A549 (cell line): ENCODE results near the gene LRRC74A. TPM values are rescaled to one million over a fixed set of nuclear protein-coding genes. Genes with fewer than 3 reads are reported as not detected.

Experiments used
- ATAC-seq, 2 experiments: fragments of 200-7000 bp in 1 of 2; fragments of >200 bp in 1 of 2; cut with Nextera tagmentation in 1 of 2; cut with Tn5 transposase in 1 of 2; 3 replicates each; pipeline versions ENCODE4 v1.8.0 to v1.9.1; 2018 to 2020; ENCODE audit warnings: mild to moderate bottlenecking in 1 of 2, moderate library complexity in 1 of 2
- CTCF ChIA-PET: fragments of 300-600 bp; sonication (Branson Sonifier 250); formaldehyde crosslinking; extraction: SDS; loops from one replicate; lab custom pipeline; 2021; ENCODE audit warnings: antibody characterized with exemption, inconsistent platforms; lab: Yijun Ruan, JAX
- POLR2A ChIA-PET: fragments of 350-600 bp; formaldehyde crosslinking; extraction: SDS; loops from one replicate; lab custom pipeline; 2021; ENCODE audit warnings: antibody characterized with exemption, inconsistent platforms; lab: Yijun Ruan, JAX
- DNase-seq, 2 experiments: peaks; one replicate each; pipeline versions ENCODE4 v3.0.0 to v3.0.0-alpha.2; 2011 to 2016; ENCODE audit warnings: low read depth in 1 of 2, low spot score in 1 of 2
- FAIRE-seq: peaks from 2 replicates; lab custom pipeline; 2011; peaks lifted over from hg19 to GRCh38; lab: Jason Lieb, UNC
- H3K27ac ChIP-seq, 2 experiments: fragments of >200 bp; sonication (Bioruptor Twin); formaldehyde crosslinking; 3 replicates each; pipeline ENCODE4 v1.5.1; 2016 to 2017
- H3K4me1 ChIP-seq: fragments of >200 bp; sonication (Bioruptor Twin); formaldehyde crosslinking; 3 replicates; pipeline ENCODE4 v1.6.1; 2016
- H3K4me2 ChIP-seq: fragments of >200 bp; sonication (Bioruptor Twin); formaldehyde crosslinking; 3 replicates; pipeline ENCODE4 v1.6.1; 2016
- H3K4me3 ChIP-seq: fragments of >200 bp; sonication (Bioruptor Twin); formaldehyde crosslinking; 3 replicates; pipeline ENCODE4 v1.5.1; 2016
- H3K9me3 ChIP-seq: fragments of >200 bp; sonication (Bioruptor Twin); formaldehyde crosslinking; 3 replicates; pipeline ENCODE4 v1.6.1; 2016
- ATOH8 ChIP-seq: fragments of 250-450 bp; sonication (Bioruptor Pico); IDR thresholded peaks from 2 replicates; pipeline ENCODE4 v1.5.0; 2020; ENCODE audit warnings: low read depth, mild to moderate bottlenecking, moderate library complexity
- BHLHE40 ChIP-seq: IDR thresholded peaks from 2 replicates; pipeline ENCODE4 v1.6.1; 2012; ENCODE audit warnings: low read depth, low read length, inconsistent platforms
- CBX8 ChIP-seq: fragments of 200-600 bp; sonication (generic); IDR thresholded peaks from 2 replicates; pipeline ENCODE4 v1.6.1; 2016
- CHD4 ChIP-seq: fragments of 200-600 bp; sonication (generic); IDR thresholded peaks from 2 replicates; pipeline ENCODE4 v1.6.1; 2016; ENCODE audit warnings: antibody characterized with exemption, mild to moderate bottlenecking, borderline replicate concordance
- EHF ChIP-seq: fragments of 250-450 bp; sonication (Bioruptor Pico); IDR thresholded peaks from 2 replicates; pipeline ENCODE4 v1.5.0; 2020; ENCODE audit warnings: mild to moderate bottlenecking
- GATA3 ChIP-seq: IDR thresholded peaks from 2 replicates; pipeline ENCODE4 v1.6.1; 2012; ENCODE audit warnings: borderline replicate concordance
- HOXB13 ChIP-seq: fragments of 250-450 bp; sonication (Bioruptor Pico); IDR thresholded peaks from 2 replicates; pipeline ENCODE4 v1.5.0; 2020; ENCODE audit warnings: low read depth, mild to moderate bottlenecking, moderate library complexity
- JUN ChIP-seq, 2 experiments: fragments of >200 bp; sonication (Bioruptor Twin); formaldehyde crosslinking; IDR thresholded peaks; 2 replicates in 1 of 2; 3 replicates in 1 of 2; pipeline ENCODE4 v1.6.1; 2016 to 2017
- JUNB ChIP-seq: fragments of >200 bp; sonication (Bioruptor Twin); formaldehyde crosslinking; IDR thresholded peaks from 2 replicates; pipeline ENCODE4 v1.6.1; 2016
- KDM1A ChIP-seq: fragments of 200-600 bp; sonication (generic); IDR thresholded peaks from 2 replicates; pipeline ENCODE4 v1.6.1; 2016; ENCODE audit warnings: low read depth, mild to moderate bottlenecking
- MAFK ChIP-seq: fragments of 450-650 bp; IDR thresholded peaks from 2 replicates; pipeline ENCODE4 v1.6.1; 2014; ENCODE audit not compliant: partially characterized antibody
- MAZ ChIP-seq: fragments of 150-350 bp; IDR thresholded peaks from 2 replicates; pipeline ENCODE4 v1.6.1; 2014; ENCODE audit warnings: antibody characterized with exemption, low read depth, low read length, borderline replicate concordance
- NFE2L2 ChIP-seq: fragments of 150-350 bp; conservative IDR thresholded peaks from 2 replicates; pipeline ENCODE4 v1.6.1; 2014; ENCODE audit warnings: low read length
- NPAS2 ChIP-seq: fragments of 250-450 bp; sonication (Bioruptor Pico); IDR thresholded peaks from 2 replicates; pipeline ENCODE4 v1.8.0; 2022; ENCODE audit warnings: mild to moderate bottlenecking, moderate library complexity, borderline replicate concordance
- NR3C1 ChIP-seq: fragments of >200 bp; sonication (Bioruptor Twin); formaldehyde crosslinking; IDR thresholded peaks from 3 replicates; pipeline ENCODE4 v1.6.1; 2017
- RARB ChIP-seq: fragments of 250-450 bp; sonication (Bioruptor Pico); IDR thresholded peaks from 2 replicates; pipeline ENCODE4 v1.8.0; 2021; ENCODE audit warnings: mild to moderate bottlenecking, moderate library complexity
- RCOR1 ChIP-seq: fragments of 150-350 bp; IDR thresholded peaks from 2 replicates; pipeline ENCODE4 v1.6.1; 2014; ENCODE audit warnings: antibody characterized with exemption, low read length, low read depth
- RFX5 ChIP-seq: fragments of 450-650 bp; IDR thresholded peaks from 2 replicates; pipeline ENCODE4 v1.7.1; 2014; ENCODE audit warnings: antibody characterized with exemption, mild to moderate bottlenecking, moderate library complexity
- ZSCAN20 ChIP-seq: fragments of 250-450 bp; sonication (Bioruptor Pico); IDR thresholded peaks from 2 replicates; pipeline ENCODE4 v1.8.0; 2022; ENCODE audit warnings: mild to moderate bottlenecking, moderate library complexity
- WGBS: methylation state at CpG from one replicate; pipeline ENCODE4 v1.1.6; 2017; ENCODE audit errors: missing lambda C conversion rate; 5-methylcytosine and 5-hydroxymethylcytosine counted together
- polyA plus RNA-seq, 4 experiments: library from polyadenylated mRNA; depleted of rRNA in 3 of 4; stranded (reverse); fragments of >200 nt; fragmentation: RNase III in 1 of 4; extraction: RNeasy Plus Mini Kit Qiagen cat#74134 plus additional on column Dnase treatment in 1 of 4; gene quantifications; 2 replicates in 3 of 4; 3 replicates in 1 of 4; pipeline ENCODE4 v1.2.3, GENCODE V29; 2011 to 2017
- TF ChIP-seq, protein P1 (sequence below): fragments of 450-650 bp; IDR thresholded peaks from 2 replicates; pipeline ENCODE4 v1.6.1; 2014; ENCODE audit warnings: antibody characterized with exemption
- TF ChIP-seq, protein P2 (sequence below): fragments of >200 bp; sonication (Bioruptor Twin); formaldehyde crosslinking; IDR thresholded peaks from 2 replicates; pipeline ENCODE4 v1.6.1; 2016

Gene LRRC74A
- polyA plus RNA-seq, 2 of the 4 experiments (the other 2 are of a cell fraction) = not detected

- FAIRE-seq (no peak), DNase-seq (no peak), ATAC-seq (no peak)
- TF ChIP-seq MAFK = no peak
- no peak for TF ChIP-seq ATOH8 (CRISPR knock-in tag)
- TF ChIP-seq RARB = no peak
- TF ChIP-seq NFE2L2 = no peak
- TF ChIP-seq HOXB13 (CRISPR knock-in tag) = no peak
- TF ChIP-seq RFX5 = no peak
- TF ChIP-seq, protein P1, sequence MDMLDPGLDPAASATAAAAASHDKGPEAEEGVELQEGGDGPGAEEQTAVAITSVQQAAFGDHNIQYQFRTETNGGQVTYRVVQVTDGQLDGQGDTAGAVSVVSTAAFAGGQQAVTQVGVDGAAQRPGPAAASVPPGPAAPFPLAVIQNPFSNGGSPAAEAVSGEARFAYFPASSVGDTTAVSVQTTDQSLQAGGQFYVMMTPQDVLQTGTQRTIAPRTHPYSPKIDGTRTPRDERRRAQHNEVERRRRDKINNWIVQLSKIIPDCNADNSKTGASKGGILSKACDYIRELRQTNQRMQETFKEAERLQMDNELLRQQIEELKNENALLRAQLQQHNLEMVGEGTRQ = no peak
- no peak for TF ChIP-seq JUN (IDR thresholded peaks at IDR 0.05)
- no peak overlapping the region for H3K4me3 ChIP-seq
- no peaks in the 10 kb centered on the region for H3K9me3 ChIP-seq
- WGBS = 50% methylated on average over 2 of the region's 2 CpGs
- ChIA-PET POLR2A (no interaction called here), CTCF (interaction anchor here (1.1 to 43.1 kb wide), 5 partner anchors 12 to 229 kb away, joined by 3 to 1600 read pairs (median 5); partner anchors contain the start of gene CIPC)
- no peak overlapping the region for H3K27ac ChIP-seq
- no peak overlapping the region for H3K4me2 ChIP-seq
- no peaks in the 10 kb centered on the region for H3K4me1 ChIP-seq
Measured at GRCh38 chr14:76855066-76855465, 28.9 kb downstream of the LRRC74A start.

GRCh38 chr14:76856769-76857168, 30.6 kb downstream of the LRRC74A start:
- Histone ChIP-seq H3K9me3 (no peaks in the 10 kb centered on the region), H3K4me2 (no peak overlapping the region), H3K4me1 (no peaks in the 10 kb centered on the region), H3K27ac (no peak overlapping the region), H3K4me3 (no peak overlapping the region)
- POLR2A ChIA-PET = no interaction called here
- no peak for TF ChIP-seq KDM1A
- FAIRE-seq = no peak
- ATAC-seq = no peak
- no peak for DNase-seq
- CTCF ChIA-PET = interaction anchor here (1.3 to 43.1 kb wide), 4 partner anchors 17 to 227 kb away, joined by 4 to 1600 read pairs (median 46); partner anchors contain the start of gene CIPC
- WGBS = 0% methylated on average over 1 of the region's 1 CpG

DNA sequence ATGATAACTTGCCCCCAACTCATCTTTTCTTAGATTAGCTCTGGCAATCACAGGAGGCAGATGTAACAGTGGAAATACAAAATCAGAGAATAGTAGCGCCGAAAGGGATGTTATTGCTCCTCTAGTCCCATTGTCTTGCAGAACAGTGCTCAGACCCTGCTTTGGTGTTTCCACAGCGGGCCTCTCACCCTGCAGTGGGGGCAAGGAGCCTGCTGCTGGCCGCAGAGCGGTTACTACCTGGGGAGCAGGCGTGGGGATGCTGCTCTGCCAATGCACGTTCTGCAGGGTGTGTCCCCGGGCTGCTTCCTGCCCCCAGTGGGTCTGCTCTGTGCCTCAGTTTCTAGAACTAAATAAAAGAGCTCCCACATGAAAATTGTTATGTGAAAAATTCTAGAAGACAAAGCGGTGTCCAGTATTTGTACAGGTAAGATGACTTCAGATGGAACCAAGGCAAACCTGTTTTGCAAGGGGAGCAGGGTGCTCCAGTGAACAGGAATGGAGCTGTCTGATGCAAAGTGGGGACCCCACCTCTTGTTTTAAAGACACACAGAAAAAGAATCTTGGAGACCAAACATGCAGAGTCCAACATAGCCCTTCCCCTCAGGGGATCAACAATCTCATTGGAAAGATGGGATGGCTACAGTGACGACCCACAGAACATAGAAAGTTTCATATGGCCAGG, 35.5 kb downstream of the LRRC74A start:
- no peak overlapping the region for H3K27ac ChIP-seq
- TF ChIP-seq EHF = no peak
- TF ChIP-seq JUNB = no peak
- no peak for TF ChIP-seq MAFK
- TF ChIP-seq NPAS2 (CRISPR knock-in tag) = no peak
- no peak for TF ChIP-seq RFX5
- TF ChIP-seq, protein P2, sequence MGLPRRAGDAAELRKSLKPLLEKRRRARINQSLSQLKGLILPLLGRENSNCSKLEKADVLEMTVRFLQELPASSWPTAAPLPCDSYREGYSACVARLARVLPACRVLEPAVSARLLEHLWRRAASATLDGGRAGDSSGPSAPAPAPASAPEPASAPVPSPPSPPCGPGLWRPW = no peak
- no peak for TF ChIP-seq NFE2L2
- TF ChIP-seq CHD4 = no peak
- no peak for TF ChIP-seq RARB
- no peak for TF ChIP-seq CBX8
- TF ChIP-seq NR3C1 = no peak
- no peak for TF ChIP-seq ZSCAN20
- no peak for TF ChIP-seq BHLHE40
- TF ChIP-seq GATA3 = no peak
- no peak for TF ChIP-seq RCOR1
- no peak for TF ChIP-seq MAZ
- no peaks in the 10 kb centered on the region for H3K9me3 ChIP-seq
- no peak overlapping the region for H3K4me3 ChIP-seq
- ATAC-seq (no peak), DNase-seq (no peak), FAIRE-seq (no peak)
- ChIA-PET CTCF (interaction anchor here (1.7 to 43.1 kb wide), 3 partner anchors 12 to 263 kb away, joined by 4 to 1600 read pairs (median 87); partner anchors contain the start of gene CIPC), POLR2A (no interaction called here)
- 24% methylated on average over 10 of the region's 10 CpGs for WGBS
- no peak overlapping the region for H3K4me2 ChIP-seq
- no peaks in the 10 kb centered on the region for H3K4me1 ChIP-seq
